ENCODE measurements around the gene PHF5A. TPM values are rescaled to one million over a fixed set of nuclear protein-coding genes. Genes with fewer than 3 reads are reported as not detected.
"Not testable (repeated sequence)": the region's sequence is repeated elsewhere in the genome, so short reads cannot be mapped to it uniquely, and the experiment has no call there.

The PHF5A gene
- total and polyA plus RNA-seq, 4 donors = 28.9 to 89.6 (median 40.0) TPM

- Histone ChIP-seq H3K9me3 (ENCODE audit: control insufficient read depth in 4 of 4, insufficient read depth in 3 of 4, low read length in 3 of 4) (no peaks in the 10 kb centered on the region), H3K36me3 (ENCODE audit: control insufficient read depth in 4 of 4, insufficient read depth in 4 of 4, low read length in 4 of 4) (peaks cover 28 to 49% (median 40%) of the 10 kb centered on the region in 4 donors), H3K27me3 (ENCODE audit: control insufficient read depth in 3 of 3, insufficient read depth in 3 of 3, low read length in 2 of 3) (no peaks in the 10 kb centered on the region), H3K4me1 (ENCODE audit: control insufficient read depth in 5 of 5, insufficient read depth in 5 of 5, low read length in 5 of 5) (peaks cover 0 to 3% (median 0%) of the 10 kb centered on the region in 5 donors), H3K9ac (ENCODE audit: insufficient read depth in 1 of 2, low read length in 2 of 2) (no peak overlapping the region), H3K27ac (ENCODE audit: low read depth in 1 of 2, low read length in 1 of 2) (no peak overlapping the region), H3K4me3 (no peak overlapping the region)
- DNase-seq = no peak
- no peak for ATAC-seq (ENCODE audit: insufficient read depth, low FRiP score)
- TF ChIP-seq, protein P1, sequence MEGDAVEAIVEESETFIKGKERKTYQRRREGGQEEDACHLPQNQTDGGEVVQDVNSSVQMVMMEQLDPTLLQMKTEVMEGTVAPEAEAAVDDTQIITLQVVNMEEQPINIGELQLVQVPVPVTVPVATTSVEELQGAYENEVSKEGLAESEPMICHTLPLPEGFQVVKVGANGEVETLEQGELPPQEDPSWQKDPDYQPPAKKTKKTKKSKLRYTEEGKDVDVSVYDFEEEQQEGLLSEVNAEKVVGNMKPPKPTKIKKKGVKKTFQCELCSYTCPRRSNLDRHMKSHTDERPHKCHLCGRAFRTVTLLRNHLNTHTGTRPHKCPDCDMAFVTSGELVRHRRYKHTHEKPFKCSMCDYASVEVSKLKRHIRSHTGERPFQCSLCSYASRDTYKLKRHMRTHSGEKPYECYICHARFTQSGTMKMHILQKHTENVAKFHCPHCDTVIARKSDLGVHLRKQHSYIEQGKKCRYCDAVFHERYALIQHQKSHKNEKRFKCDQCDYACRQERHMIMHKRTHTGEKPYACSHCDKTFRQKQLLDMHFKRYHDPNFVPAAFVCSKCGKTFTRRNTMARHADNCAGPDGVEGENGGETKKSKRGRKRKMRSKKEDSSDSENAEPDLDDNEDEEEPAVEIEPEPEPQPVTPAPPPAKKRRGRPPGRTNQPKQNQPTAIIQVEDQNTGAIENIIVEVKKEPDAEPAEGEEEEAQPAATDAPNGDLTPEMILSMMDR (IDR thresholded peaks at IDR 0.05; ENCODE audit: control extremely low read depth, extremely low read depth) = no peak
- 95 to 96% methylated on average over 4 of the region's 4 CpGs for WGBS, 2 donors
Measured at GRCh38 chr22:41461901-41462300, 6.6 kb downstream of the PHF5A start.

GRCh38 chr22:41460071-41460470, 8.4 kb downstream of the PHF5A start:
- H3K27me3 ChIP-seq (ENCODE audit: control insufficient read depth in 3 of 3, insufficient read depth in 3 of 3, low read length in 2 of 3); H3K27ac ChIP-seq (ENCODE audit: low read depth in 1 of 2, low read length in 1 of 2); H3K9ac ChIP-seq (ENCODE audit: insufficient read depth in 1 of 2, low read length in 2 of 2); DNase-seq; H3K9me3 ChIP-seq (ENCODE audit: control insufficient read depth in 4 of 4, insufficient read depth in 3 of 4, low read length in 3 of 4); H3K4me1 ChIP-seq (ENCODE audit: control insufficient read depth in 5 of 5, insufficient read depth in 5 of 5, low read length in 5 of 5); ATAC-seq (ENCODE audit: insufficient read depth, low FRiP score); H3K4me3 ChIP-seq: not testable (repeated sequence)
- WGBS, 2 donors = 86 to 88% methylated on average over 5 of the region's 5 CpGs
- peaks cover 21 to 36% (median 32%) of the 10 kb centered on the region in 4 donors for H3K36me3 ChIP-seq (ENCODE audit: control insufficient read depth in 4 of 4, insufficient read depth in 4 of 4, low read length in 4 of 4)

DNA sequence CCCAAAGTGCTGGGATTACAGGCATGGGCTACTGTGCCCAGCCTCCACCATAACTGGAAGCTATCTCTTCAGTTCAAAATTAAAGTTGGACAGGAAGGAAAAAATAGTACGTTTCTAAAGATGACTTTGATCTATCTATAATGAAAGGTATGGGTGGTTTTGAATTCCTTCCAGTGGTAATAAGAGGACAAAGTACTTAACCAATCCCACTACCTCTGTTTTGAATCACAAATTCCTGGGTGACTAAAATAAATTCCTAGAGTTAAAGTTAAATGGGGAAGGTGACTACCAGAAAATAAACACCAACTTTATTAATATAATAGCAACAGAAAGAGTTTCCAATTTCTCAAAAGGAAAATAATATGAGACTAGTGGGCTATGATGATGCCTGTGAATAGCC, 9.1 kb downstream of the PHF5A start:
- ATAC-seq (ENCODE audit: insufficient read depth, low FRiP score) = no peak
- H3K9me3 ChIP-seq (ENCODE audit: control insufficient read depth in 4 of 4, insufficient read depth in 3 of 4, low read length in 3 of 4) = no peaks in the 10 kb centered on the region
- H3K9ac ChIP-seq (ENCODE audit: insufficient read depth in 1 of 2, low read length in 2 of 2) = no peak overlapping the region
- no peak overlapping the region for H3K27ac ChIP-seq (ENCODE audit: low read depth in 1 of 2, low read length in 1 of 2)
- no peaks in the 10 kb centered on the region for H3K4me1 ChIP-seq (ENCODE audit: control insufficient read depth in 5 of 5, insufficient read depth in 5 of 5, low read length in 5 of 5)
- TF ChIP-seq, protein P1 (IDR thresholded peaks at IDR 0.05; ENCODE audit: control extremely low read depth, extremely low read depth) = no peak
- WGBS, 2 donors = 51 to 56% methylated on average over 1 of the region's 1 CpG
- no peak for DNase-seq
- peaks cover 21 to 31% (median 28%) of the 10 kb centered on the region in 4 donors for H3K36me3 ChIP-seq (ENCODE audit: control insufficient read depth in 4 of 4, insufficient read depth in 4 of 4, low read length in 4 of 4)
- no peak overlapping the region for H3K4me3 ChIP-seq
- H3K27me3 ChIP-seq (ENCODE audit: control insufficient read depth in 3 of 3, insufficient read depth in 3 of 3, low read length in 2 of 3) = no peaks in the 10 kb centered on the region

DNA sequence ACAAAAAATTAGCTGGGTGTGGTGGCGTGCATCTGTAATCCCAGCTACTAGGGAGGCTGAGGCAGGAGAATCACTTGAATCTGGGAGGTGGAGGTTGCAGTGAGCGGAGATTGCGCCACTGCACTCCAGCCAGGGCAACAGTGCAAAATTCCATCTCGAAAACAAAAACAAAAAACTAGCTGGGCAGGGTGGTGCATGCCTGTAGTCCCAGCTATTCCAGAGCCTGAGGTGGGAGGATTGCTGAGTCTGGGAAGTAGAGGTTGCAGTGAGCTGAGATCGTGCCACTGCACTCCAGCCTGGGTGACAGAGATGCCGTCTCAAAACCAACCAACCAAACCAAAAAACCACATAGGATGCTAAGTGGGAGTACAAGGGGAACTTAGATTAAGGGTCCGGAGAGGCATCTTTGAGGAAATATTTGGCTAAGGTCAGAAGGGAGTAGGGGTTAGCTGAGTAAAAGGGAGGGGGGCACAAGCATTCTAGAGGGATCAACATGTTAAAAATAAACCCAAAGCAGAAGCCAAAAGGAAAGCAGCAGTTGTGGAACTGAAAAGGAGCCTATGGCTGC, 10.2 kb downstream of the PHF5A start:
- H3K9me3 ChIP-seq (ENCODE audit: control insufficient read depth in 4 of 4, insufficient read depth in 3 of 4, low read length in 3 of 4) = no peaks in the 10 kb centered on the region
- DNase-seq (no peak), ATAC-seq (ENCODE audit: insufficient read depth, low FRiP score) (no peak)
- H3K36me3 ChIP-seq (ENCODE audit: control insufficient read depth in 4 of 4, insufficient read depth in 4 of 4, low read length in 4 of 4) = peaks cover 17 to 25% (median 20%) of the 10 kb centered on the region in 4 donors
- H3K27me3 ChIP-seq (ENCODE audit: control insufficient read depth in 3 of 3, insufficient read depth in 3 of 3, low read length in 2 of 3) = no peaks in the 10 kb centered on the region
- 67 to 88% methylated on average over 7 of the region's 7 CpGs for WGBS, 2 donors
- H3K9ac ChIP-seq (ENCODE audit: insufficient read depth in 1 of 2, low read length in 2 of 2) = no peak overlapping the region
- no peak overlapping the region for H3K27ac ChIP-seq (ENCODE audit: low read depth in 1 of 2, low read length in 1 of 2)
- no peaks in the 10 kb centered on the region for H3K4me1 ChIP-seq (ENCODE audit: control insufficient read depth in 5 of 5, insufficient read depth in 5 of 5, low read length in 5 of 5)
- H3K4me3 ChIP-seq = no peak overlapping the region
- TF ChIP-seq, protein P1 (IDR thresholded peaks at IDR 0.05; ENCODE audit: control extremely low read depth, extremely low read depth) = no peak
